SH-SY5Y (cell line): ENCODE measurements around the gene SAMD4A.

ENCODE experiments used
- GATA2 ChIP-seq: IDR thresholded peaks from 2 replicates; pipeline ENCODE4 v1.6.1; 2011; ENCODE audit warnings: mild to moderate bottlenecking, low read depth, low read length
- GATA3 ChIP-seq: IDR thresholded peaks from 2 replicates; pipeline ENCODE4 v1.6.1; 2011; ENCODE audit warnings: low read depth, mild to moderate bottlenecking, low read length, moderate library complexity

DNA sequence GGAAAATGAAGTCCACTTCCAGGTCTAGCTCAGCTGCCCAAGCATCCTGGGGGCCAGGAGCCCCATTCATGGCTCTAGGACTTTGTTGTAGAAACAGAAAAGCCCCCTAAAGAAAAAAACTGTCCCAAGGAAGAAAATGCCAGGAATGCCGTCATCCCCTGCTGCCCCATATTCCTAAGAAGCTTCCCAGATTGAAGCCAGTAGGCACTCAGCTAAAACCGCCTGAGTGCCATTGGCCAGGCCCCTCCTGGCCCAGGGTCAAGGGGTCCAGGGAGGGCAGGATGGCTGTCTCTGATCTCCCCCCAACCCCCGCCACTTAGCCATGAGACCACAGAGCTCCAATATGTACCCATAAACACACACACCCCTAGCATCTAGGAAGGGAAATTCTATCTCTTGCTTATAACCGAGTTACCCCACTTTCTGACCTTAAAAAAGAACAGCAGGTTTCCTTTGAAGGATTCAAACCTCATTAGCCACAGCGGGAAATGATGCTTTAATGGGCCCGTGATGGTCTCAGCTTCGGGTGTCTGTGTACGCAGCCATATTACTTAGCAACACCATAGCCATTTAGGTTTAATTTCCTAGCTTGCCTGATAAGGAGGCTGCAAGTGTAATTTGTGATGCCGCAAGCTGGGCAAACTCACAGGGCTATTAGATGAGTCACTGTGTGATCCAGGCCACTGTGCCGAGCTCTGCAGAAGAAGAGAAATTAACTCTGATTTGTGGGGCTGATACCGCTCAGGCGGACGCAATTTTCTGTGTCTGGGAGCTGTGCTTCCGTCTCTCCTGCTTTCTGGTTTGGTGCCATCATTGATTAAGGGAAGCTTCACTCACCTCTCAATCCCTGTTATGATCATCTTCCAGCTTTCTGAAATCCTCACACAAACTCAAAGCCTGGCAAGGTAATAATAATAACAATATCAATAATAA, 251.5 kb downstream of the SAMD4A start:
- TF ChIP-seq GATA2 (peak; percentile 97), GATA3 (peak; percentile 91)
